22Rv1 (cell line): ENCODE data around the gene POLL.

Experiments used
- H3K27ac ChIP-seq: fragments of 450-650 bp; 2 replicates; pipeline ENCODE4 v1.5.1; 2017
- CTCF ChIP-seq: fragments of 450-650 bp; IDR thresholded peaks from 2 replicates; pipeline ENCODE4 v1.5.1; 2017; ENCODE audit warnings: mild to moderate bottlenecking
- ZFX ChIP-seq: fragments of 450-650 bp; IDR thresholded peaks from 2 replicates; pipeline ENCODE4 v1.6.1; 2017; ENCODE audit warnings: antibody characterized with exemption, borderline replicate concordance

The POLL gene

GRCh38 chr10:101580486-101581399, 7.3 kb downstream of the POLL start:
- no peak overlapping the region for H3K27ac ChIP-seq
- TF ChIP-seq ZFX (no peak), CTCF (no peak)

- TF ChIP-seq ZFX (no peak), CTCF (no peak)
- no peak overlapping the region for H3K27ac ChIP-seq
These were observed 8.6 kb downstream of the POLL start for GRCh38 chr10:101579516-101579870.

GRCh38 chr10:101578803-101579515, 9.1 kb downstream of the POLL start:
- H3K27ac ChIP-seq: no peak overlapping the region
- TF ChIP-seq CTCF: no peak
- TF ChIP-seq ZFX: no peak

- H3K27ac ChIP-seq: no peak overlapping the region
- no peak for TF ChIP-seq ZFX
These were observed 9.9 kb downstream of the POLL start for GRCh38 chr10:101578192-101578591.

- TF ChIP-seq ZFX (no peak), CTCF (no peak)
- H3K27ac ChIP-seq: no peak overlapping the region
These were observed 10.8 kb downstream of the POLL start for GRCh38 chr10:101577121-101577871.

- TF ChIP-seq CTCF: no peak
- TF ChIP-seq ZFX: no peak
- no peak overlapping the region for H3K27ac ChIP-seq
These were observed 11.7 kb downstream of the POLL start for GRCh38 chr10:101576211-101576863.

GRCh38 chr10:101575580-101576210, 12.4 kb downstream of the POLL start:
- TF ChIP-seq ZFX: no peak
- TF ChIP-seq CTCF: no peak
- no peak overlapping the region for H3K27ac ChIP-seq
